Measurements from ENCODE around the gene APLF. TPM values are rescaled to one million over a fixed set of nuclear protein-coding genes. Genes with fewer than 3 reads are reported as not detected.
"Not testable (repeated sequence)": the region's sequence is repeated elsewhere in the genome, so short reads cannot be mapped to it uniquely, and the experiment has no call there.

APLF gene
- total RNA-seq, 4 donors from 2014 or later: 6.9 to 11.6 (median 10.6) TPM

DNA sequence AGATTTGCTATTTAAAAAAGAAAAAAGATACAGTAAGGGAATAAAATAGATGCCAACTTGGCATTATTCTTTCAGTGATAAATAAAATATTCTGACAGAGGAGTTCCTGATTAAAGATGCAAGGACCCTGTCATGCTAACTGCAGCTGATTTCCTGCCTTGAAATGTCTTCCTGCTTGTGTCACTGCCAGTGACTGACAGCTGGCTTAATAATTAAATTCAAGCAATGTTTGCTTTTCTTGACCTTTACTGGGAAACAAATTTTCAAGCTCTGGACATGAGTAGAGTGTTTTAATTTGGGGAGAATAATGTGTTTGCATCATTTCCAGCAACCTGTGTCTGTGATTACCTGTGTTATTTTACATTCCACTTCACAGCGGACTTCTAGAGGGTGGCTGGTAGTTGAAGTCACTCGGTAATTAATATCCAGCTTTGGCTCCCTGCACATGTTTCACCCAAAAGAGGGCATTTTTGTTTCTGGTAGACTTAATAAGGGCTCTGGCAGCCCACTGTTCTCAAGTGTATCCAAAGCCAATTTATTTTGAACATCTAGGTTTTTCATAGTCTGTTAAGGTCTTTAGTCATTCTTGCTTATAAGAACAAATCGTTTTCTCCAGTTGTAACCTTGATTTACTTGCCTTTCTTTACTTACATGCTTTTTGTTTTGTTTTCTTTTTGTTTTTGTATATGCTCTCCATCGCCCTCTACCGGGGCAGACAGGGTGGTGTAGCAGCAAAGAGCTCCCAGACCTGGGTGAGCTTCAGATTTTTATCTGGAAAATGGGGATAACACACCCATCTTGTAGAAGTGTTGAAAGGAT lies 127.5 kb downstream of the APLF start:
- Histone ChIP-seq H3K36me3 (no peaks in the 10 kb centered on the region), H3K27ac (no peak overlapping the region), H3K4me3 (no peak overlapping the region), H3K27me3 (no peaks in the 10 kb centered on the region), H3K4me1 (no peaks in the 10 kb centered on the region), H3K9me3 (peaks cover 0 to 16% (median 0%) of the 10 kb centered on the region in 4 donors)
- DNase-seq (ENCODE audit: low spot score in 2 of 2): peak in 1 of 2 donors; percentile 17
- TF ChIP-seq, protein P1, sequence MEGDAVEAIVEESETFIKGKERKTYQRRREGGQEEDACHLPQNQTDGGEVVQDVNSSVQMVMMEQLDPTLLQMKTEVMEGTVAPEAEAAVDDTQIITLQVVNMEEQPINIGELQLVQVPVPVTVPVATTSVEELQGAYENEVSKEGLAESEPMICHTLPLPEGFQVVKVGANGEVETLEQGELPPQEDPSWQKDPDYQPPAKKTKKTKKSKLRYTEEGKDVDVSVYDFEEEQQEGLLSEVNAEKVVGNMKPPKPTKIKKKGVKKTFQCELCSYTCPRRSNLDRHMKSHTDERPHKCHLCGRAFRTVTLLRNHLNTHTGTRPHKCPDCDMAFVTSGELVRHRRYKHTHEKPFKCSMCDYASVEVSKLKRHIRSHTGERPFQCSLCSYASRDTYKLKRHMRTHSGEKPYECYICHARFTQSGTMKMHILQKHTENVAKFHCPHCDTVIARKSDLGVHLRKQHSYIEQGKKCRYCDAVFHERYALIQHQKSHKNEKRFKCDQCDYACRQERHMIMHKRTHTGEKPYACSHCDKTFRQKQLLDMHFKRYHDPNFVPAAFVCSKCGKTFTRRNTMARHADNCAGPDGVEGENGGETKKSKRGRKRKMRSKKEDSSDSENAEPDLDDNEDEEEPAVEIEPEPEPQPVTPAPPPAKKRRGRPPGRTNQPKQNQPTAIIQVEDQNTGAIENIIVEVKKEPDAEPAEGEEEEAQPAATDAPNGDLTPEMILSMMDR (IDR thresholded peaks at IDR 0.05): peak in 3 of 5 experiments; percentile 18 to 61 (median 41)
- no peak for TF ChIP-seq POLR2A (IDR thresholded peaks at IDR 0.05)
- TF ChIP-seq EP300 (IDR thresholded peaks at IDR 0.05): no peak
- WGBS, 2 donors: 25 to 34% methylated on average over 5 of the region's 5 CpGs

DNA sequence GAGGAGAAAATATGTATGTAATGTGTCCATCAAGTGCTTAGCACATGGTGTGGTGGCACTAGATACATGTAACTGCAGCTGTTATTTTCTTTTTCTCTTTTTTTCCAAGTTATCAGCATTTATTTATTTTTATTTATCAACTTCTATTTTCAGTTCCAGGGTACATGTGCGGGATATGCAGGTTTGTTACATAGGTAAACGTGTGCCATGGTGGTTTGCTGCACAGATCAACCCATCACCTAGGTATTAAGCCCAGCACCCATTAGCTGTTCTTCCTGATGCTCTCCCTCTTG lies 128.1 kb downstream of the APLF start:
- H3K36me3 ChIP-seq; H3K27ac ChIP-seq; H3K27me3 ChIP-seq; DNase-seq (ENCODE audit: low spot score in 2 of 2); H3K4me3 ChIP-seq; H3K4me1 ChIP-seq: not testable (repeated sequence)
- WGBS, 2 donors: 79 to 84% methylated on average over 2 of the region's 2 CpGs
- H3K9me3 ChIP-seq: peaks cover 0 to 22% (median 0%) of the 10 kb centered on the region in 4 donors

DNA sequence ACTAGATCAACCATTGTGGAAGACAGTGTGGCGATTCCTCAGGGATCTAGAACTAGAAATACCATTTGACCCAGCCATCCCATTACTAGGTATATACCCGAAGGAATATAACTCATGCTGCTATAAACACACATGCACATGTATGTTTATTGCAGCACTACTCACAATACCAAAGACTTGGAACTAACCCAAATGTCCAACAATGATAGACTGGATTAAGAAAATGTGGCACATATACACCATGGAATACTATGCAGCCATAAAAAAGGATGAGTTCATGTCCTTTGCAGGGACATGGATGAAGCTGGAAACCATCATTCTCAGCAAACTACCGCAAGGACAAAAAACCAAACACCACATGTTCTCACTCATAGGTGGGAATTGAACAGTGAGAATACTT lies 133.1 kb downstream of the APLF start:
- H3K9me3 ChIP-seq: peaks cover 0 to 50% (median 15%) of the 10 kb centered on the region in 4 donors
- WGBS, 2 donors: 93 to 100% methylated on average over 3 of the region's 3 CpGs
- not testable (repeated sequence) for H3K4me3 ChIP-seq; H3K27me3 ChIP-seq; H3K36me3 ChIP-seq; H3K4me1 ChIP-seq; DNase-seq (ENCODE audit: low spot score in 2 of 2); H3K27ac ChIP-seq

DNA sequence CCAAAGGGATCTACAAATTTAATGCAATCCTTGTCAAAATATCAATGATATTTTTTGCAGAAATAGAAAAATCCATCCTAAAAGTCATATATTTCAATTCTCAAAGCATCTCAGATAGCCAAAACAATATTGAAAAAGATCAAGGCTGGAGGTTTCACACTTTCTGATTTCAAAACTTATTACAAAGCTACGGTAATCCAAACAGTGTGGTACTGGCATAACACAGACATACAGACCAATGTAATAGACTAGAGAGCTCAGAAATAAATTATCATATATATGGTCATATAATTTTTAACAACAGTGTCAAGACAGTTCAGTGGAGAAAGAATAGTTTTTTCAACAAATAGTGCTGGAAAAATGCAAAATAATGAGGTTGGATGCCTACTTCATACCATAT lies 135.7 kb downstream of the APLF start:
- no peak overlapping the region for H3K4me3 ChIP-seq
- WGBS, 2 donors: 95% methylated on average over 1 of the region's 1 CpG
- DNase-seq (ENCODE audit: low spot score in 2 of 2): no peak
- no peaks in the 10 kb centered on the region for H3K4me1 ChIP-seq
- TF ChIP-seq, protein P1 (IDR thresholded peaks at IDR 0.05): no peak
- no peak for TF ChIP-seq EP300 (IDR thresholded peaks at IDR 0.05)
- no peak for TF ChIP-seq POLR2A (IDR thresholded peaks at IDR 0.05)
- peaks cover 0 to 62% (median 15%) of the 10 kb centered on the region in 4 donors for H3K9me3 ChIP-seq
- H3K27me3 ChIP-seq: no peaks in the 10 kb centered on the region
- no peak overlapping the region for H3K27ac ChIP-seq
- H3K36me3 ChIP-seq: no peaks in the 10 kb centered on the region

DNA sequence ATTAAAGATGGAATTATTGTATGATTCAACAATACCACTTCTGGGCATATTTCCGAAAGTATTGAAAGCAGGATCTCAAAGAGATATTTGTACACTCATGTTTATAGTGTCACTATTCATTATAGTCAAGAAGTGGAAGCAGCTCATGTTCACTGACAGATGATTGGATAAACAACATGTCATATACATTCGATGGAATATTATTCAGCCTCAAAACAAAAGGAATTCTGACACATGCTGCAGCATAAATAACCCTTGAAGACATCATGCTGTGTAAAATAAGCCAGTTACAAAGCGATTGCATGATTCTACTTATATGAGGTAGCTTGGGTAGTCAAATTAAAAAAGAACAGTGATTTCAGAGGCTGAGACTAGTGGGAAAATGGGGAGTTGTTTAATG lies 136.7 kb downstream of the APLF start:
- DNase-seq (ENCODE audit: low spot score in 2 of 2): no peak
- H3K4me3 ChIP-seq: no peak overlapping the region
- H3K27ac ChIP-seq: no peak overlapping the region
- H3K9me3 ChIP-seq: peaks cover 0 to 58% (median 16%) of the 10 kb centered on the region in 4 donors
- no peaks in the 10 kb centered on the region for H3K36me3 ChIP-seq
- H3K4me1 ChIP-seq: no peaks in the 10 kb centered on the region
- TF ChIP-seq, protein P1 (IDR thresholded peaks at IDR 0.05): no peak
- TF ChIP-seq EP300 (IDR thresholded peaks at IDR 0.05) (no peak), POLR2A (IDR thresholded peaks at IDR 0.05) (no peak)
- no peaks in the 10 kb centered on the region for H3K27me3 ChIP-seq
- WGBS, 2 donors: 91 to 95% methylated on average over 3 of the region's 3 CpGs

DNA sequence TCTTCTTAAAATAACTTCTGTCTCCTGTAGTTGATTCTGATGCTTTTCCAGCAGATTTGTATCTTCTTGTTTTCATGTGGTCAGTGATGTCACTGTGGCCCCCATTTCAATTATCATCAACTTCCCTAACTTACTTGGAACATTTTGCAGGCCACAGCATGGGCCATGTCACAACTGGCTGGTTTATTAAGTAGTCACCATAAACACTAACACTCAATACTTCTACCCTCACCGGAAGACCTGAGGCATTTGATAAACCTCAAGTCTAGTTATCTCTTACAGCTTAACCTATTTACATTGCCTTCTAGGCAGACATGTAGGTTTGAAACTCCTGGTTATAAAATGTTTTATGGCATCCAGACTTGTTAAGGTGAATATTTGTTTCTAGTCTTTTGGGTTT lies 138.6 kb downstream of the APLF start:
- no peak overlapping the region for H3K4me3 ChIP-seq
- no peaks in the 10 kb centered on the region for H3K36me3 ChIP-seq
- no peaks in the 10 kb centered on the region for H3K4me1 ChIP-seq
- DNase-seq (ENCODE audit: low spot score in 2 of 2): no peak
- no peak overlapping the region for H3K27ac ChIP-seq
- no peaks in the 10 kb centered on the region for H3K27me3 ChIP-seq
- WGBS, 2 donors: 97 to 100% methylated on average over 1 of the region's 1 CpG
- H3K9me3 ChIP-seq: peaks cover 0 to 59% (median 16%) of the 10 kb centered on the region in 4 donors
- TF ChIP-seq EP300 (IDR thresholded peaks at IDR 0.05): no peak
- TF ChIP-seq POLR2A (IDR thresholded peaks at IDR 0.05): no peak
- TF ChIP-seq, protein P1 (IDR thresholded peaks at IDR 0.05): no peak

Measured in tibial nerve (tissue), 4 donors.